Activated CD4-positive, CD25-positive, alpha-beta regulatory T cell treated with anti-CD3 and anti-CD28 coated beads, Interleukin-2, amount 50 U/mL, for 16 hours (primary cell): ENCODE results near the gene CYTH3.
"Not testable (repeated sequence)": the region's sequence is repeated elsewhere in the genome, so short reads cannot be mapped to it uniquely, and the experiment has no call there.

Experiments used
- DNase-seq: peaks from one replicate; pipeline ENCODE4 v3.0.0-alpha.2; 2020; ENCODE audit warnings: low read depth, low spot score

CYTH3 gene

DNA sequence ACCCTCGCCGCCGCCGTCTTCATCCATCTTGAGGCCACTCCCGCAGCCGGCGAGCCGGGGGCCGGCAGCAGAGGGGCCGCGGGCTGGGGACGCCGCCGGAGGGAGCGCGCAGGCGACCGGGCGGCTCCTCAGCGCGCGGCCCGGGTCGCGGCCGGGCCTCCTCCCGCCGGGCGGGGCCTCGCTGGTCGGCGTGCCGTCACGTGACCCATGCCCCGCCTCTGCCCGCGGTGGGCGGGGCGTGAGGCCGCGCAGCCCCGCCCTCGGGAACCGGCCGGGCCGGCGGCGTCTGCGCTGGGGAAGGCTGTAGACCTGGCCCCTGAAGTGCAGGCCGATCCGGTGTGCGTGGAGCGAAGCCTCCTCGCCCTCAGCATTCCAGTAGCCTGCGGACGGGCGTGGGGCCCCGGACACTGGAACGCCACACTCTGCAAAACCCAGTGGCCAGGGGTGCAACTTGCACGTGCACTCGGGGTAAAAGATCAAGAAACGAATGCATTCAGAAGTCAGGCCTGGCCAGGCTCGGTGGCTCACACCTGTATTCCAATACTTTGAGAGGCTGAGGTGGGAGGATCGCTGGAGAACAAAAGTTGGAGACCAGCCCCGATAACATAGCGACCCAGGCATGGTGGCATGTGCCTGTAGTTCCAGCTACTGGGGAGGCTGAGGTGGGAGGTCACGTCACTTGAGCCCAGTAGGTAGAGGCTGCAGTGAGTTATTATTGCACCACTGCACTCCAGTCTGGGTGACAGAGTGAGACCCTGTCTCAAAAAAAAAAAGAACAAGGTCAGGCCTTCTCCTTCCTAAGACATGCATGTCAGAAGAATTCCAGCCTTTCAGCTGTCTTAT lies at the start of gene CYTH3:
TSS of gene CYTH3 (minus strand) at position 144 of the 843 bp plus-strand sequence. CDS start at position 27, 117 bp downstream.
- DNase-seq, result peak; percentile 40

- DNase-seq, result no peak
These were observed 48.4 kb upstream of the CYTH3 start for GRCh38 chr7:6320791-6321190.

- DNase-seq, result no peak
These were observed 45.5 kb upstream of the CYTH3 start for GRCh38 chr7:6317797-6318438.

GRCh38 chr7:6316226-6316625 lies 43.8 kb upstream of the CYTH3 start:
- DNase-seq, result no peak

- DNase-seq, result no peak
These were observed 43.3 kb upstream of the CYTH3 start for GRCh38 chr7:6315746-6316145.

DNA sequence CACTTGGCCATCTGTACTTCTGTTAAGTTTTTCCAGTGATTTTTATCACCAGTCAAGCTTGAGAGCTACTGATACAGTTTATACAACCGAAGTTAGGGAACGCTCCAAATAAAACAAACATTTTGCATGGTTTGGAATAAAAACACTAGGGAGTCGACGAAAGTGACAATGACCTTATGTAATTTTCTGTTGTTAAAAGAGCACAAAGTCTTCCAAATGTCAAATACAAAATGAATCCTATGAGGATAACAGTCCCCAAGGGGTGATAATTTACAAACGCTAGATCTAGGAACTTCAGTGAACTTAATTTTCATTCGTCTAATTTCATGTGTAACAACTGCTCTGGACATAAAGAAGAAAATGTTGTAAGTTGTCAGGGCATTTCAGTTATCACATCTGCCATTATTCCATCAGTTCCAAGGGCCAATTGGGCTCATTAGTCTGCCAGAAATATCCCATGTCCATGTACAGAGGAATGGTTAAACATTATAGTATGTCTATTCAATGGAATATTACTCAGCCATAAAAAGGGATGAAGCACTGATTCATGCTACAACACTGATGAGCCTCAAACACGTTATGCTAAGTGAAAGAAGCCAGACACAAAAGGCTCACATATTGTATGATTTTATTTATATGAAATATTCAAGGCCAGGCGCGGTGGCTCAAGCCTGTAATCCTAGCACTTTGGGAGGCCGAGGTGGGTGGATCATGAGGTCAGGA lies 38.0 kb upstream of the CYTH3 start:
- DNase-seq, result no peak

- no peak for DNase-seq
These were observed 35.3 kb upstream of the CYTH3 start for GRCh38 chr7:6307762-6308161.

DNA sequence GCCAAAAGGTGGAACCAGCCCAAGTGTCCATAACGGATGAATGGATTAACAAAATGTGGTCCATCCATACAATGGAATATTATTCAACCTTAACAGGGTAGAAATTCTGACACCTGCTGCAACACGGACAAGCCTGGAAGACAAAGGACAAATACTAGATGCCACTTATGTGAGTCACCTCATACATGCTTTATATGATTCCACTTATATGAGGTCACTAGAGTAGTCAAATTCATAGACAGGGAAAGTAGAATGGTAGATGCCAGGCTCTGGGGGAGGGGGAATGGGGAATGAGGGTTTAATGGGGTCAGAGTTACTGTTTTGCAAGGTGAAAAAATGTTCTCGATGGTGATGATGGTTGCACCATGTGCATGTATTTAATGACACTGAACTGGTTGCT lies 34.0 kb upstream of the CYTH3 start:
- DNase-seq, result no peak

- DNase-seq, result no peak
These were observed 32.9 kb upstream of the CYTH3 start for GRCh38 chr7:6305330-6305729.

DNA sequence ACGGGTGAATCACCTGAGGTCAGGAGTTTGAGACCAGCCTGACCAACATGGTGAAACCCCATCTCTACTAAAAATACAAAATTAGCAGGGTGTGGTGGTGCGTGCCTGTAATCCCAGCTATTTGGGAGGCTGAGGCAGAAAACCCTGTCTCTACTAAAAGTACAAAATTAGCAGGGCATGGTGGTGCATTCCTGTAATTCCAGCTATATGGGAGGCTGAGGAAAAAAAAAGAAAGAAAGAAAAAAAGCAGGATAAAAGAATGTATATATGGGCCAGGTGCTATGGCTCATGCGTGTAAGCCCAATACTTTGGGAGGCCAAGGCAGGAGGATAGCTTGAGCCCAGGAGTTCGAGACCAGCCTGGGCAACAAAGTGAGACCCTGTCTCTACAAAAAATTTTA lies 29.0 kb upstream of the CYTH3 start:
- DNase-seq, result not testable (repeated sequence)

- no peak for DNase-seq
These were observed 27.4 kb upstream of the CYTH3 start for GRCh38 chr7:6299774-6300173.

- DNase-seq, result no peak
These were observed 22.4 kb upstream of the CYTH3 start for GRCh38 chr7:6294839-6295238.

DNA sequence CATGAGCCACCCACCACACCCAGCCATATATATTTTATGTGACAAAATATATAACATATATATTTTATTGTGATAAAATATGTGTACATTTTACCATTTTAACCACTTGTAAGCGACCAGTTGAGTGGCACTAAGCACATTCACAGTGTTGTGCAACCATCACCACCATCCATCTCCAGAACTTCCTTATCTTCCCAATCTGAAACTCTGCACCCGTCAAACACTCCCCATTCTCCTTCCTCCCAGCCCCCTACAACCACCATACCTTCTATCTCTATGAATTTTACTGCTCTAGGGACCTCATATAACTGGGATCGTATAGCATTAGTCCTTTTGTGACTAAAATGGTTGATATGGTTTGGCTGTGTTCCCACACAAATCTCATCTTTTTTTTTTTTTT lies 20.8 kb upstream of the CYTH3 start:
- no peak for DNase-seq

GRCh38 chr7:6291941-6292340 lies 19.5 kb upstream of the CYTH3 start:
- DNase-seq, result not testable (repeated sequence)

- DNase-seq, result no peak
These were observed 19.1 kb upstream of the CYTH3 start for GRCh38 chr7:6291531-6291930.

DNA sequence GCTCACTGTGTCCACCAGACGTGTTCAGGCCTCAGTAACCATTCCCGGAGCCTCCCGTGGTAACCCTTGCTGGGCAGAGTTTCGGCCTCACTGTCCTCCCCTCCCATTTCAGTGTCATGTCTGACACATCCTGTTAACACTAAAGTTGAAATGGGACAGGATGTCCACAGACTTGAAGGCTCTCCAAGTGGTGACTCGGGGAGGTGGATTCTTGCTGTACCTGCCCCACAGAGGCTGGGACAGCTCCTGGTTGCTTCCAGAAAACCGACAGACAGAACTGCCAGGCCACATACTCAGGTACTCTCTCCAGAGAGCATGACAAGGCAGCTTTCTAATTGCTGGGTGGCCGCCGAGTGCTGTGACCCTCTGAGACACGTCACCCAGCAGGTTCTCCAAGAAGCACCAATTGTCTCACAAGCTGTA lies 17.9 kb upstream of the CYTH3 start:
- DNase-seq, result no peak

DNA sequence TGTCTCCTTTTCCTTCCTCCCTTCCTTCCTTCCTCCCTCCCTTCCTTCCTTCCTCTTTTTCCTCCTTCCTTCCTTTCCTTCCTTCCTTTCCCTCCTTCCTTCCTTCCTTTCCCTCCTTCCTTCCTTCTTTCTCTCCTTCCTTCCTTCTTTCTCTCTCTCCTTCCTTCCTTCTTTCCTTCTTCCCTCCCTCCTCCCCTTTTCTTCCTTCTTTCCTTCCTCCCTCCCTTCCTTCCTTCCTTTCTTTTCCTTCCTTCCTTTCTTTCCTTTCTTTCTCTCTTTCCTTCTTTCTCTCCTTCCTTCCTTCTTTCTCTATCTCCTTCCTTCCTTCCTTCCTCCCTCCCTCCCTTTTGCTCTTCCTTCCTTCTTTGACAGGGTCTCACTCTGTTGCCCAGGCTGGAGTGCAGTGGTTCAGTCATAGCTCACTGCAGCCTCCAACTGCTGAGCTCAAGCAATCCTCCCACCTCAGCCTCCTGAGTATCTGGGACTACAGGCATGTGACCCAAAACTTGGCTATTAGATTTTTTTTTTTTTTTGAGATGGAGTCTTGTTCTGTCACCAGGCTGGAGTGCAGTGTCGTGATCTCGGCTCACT lies 15.9 kb upstream of the CYTH3 start:
- no peak for DNase-seq

DNA sequence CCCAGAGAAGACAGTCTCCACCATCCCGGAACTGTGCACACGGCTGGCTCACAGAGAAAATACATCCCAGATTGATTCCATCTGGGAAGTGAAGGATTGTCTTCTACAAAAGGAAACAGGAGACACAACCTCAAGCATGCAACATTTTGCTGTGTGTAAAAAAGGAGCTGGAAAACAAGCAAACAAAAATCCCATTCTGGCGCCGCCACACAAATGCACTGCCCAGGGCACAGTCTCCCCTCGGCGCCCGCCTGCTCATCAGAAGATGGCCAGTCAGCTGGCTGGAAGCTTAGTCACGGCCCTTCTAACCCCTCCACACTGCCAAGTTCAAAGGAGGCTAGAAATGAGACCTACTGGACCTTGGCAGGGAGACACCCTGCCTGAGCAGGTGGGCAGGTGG lies 14.1 kb upstream of the CYTH3 start:
- no peak for DNase-seq

GRCh38 chr7:6284461-6285360 lies 12.3 kb upstream of the CYTH3 start:
- DNase-seq, result no peak

DNA sequence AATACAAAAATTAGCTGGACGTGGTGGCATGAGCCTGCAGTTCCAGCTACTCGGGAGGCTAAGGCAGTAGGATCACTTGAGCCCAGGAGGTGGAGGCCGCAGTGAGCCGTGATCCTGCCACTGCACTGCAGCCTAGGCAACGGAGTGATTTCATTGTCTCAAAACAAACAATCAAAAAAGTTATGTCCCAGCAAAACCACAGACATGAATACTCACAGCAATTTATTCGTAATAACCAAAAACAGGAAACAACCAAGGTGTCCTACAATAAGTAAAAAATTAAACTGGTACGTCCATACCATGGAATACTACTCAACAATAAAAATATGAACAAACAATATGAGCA lies 11.6 kb upstream of the CYTH3 start:
- no peak for DNase-seq

GRCh38 chr7:6283391-6284054 lies 11.1 kb upstream of the CYTH3 start:
- DNase-seq, result not testable (repeated sequence)
